MM.1S (cell line): ENCODE measurements around the gene DCAF15.

Source experiments
- DNase-seq: peaks from one replicate; pipeline ENCODE4 v3.0.0-alpha.2; 2015
- H2AFZ ChIP-seq: fragments of 300-600 bp; sonication (generic); 2 replicates; pipeline ENCODE4 v1.6.0; 2016; ENCODE audit warnings: antibody characterized with exemption, low read length
- H3F3A ChIP-seq: fragments of 300-600 bp; sonication (generic); 2 replicates; pipeline ENCODE4 v1.6.1; 2016; ENCODE audit warnings: mild to moderate bottlenecking, antibody characterized with exemption, low read length, moderate library complexity, mixed read lengths; ENCODE audit not compliant: insufficient read depth
- H3K27ac ChIP-seq: fragments of 300-600 bp; sonication (generic); 2 replicates; pipeline ENCODE4 v1.5.1; 2016; ENCODE audit warnings: mild to moderate bottlenecking, low read length
- H3K27me3 ChIP-seq: fragments of 300-600 bp; sonication (generic); replicated peaks from 2 replicates; pipeline ENCODE4 v1.6.0; 2016; ENCODE audit warnings: low read length; ENCODE audit not compliant: insufficient read depth
- H3K36me3 ChIP-seq: fragments of 300-600 bp; sonication (generic); replicated peaks from 2 replicates; pipeline ENCODE4 v1.6.1; 2016; ENCODE audit warnings: mild to moderate bottlenecking, low read length, mixed read lengths; ENCODE audit not compliant: insufficient read depth
- H3K4me1 ChIP-seq: fragments of 300-600 bp; sonication (generic); 2 replicates; pipeline ENCODE4 v1.6.1; 2016; ENCODE audit warnings: low read length, mixed read lengths
- H3K4me2 ChIP-seq: fragments of 300-600 bp; sonication (generic); 2 replicates; pipeline ENCODE4 v1.6.0; 2016; ENCODE audit warnings: low read depth, low read length
- H3K4me3 ChIP-seq: fragments of 300-600 bp; sonication (generic); 2 replicates; pipeline ENCODE4 v1.5.1; 2016; ENCODE audit warnings: low read length, mixed read lengths
- H3K79me2 ChIP-seq: fragments of 300-600 bp; sonication (generic); 2 replicates; pipeline ENCODE4 v1.6.1; 2016; ENCODE audit warnings: mixed run types, low read length, mixed read lengths
- H3K9ac ChIP-seq: fragments of 300-600 bp; sonication (generic); 2 replicates; pipeline ENCODE4 v1.6.1; 2016; ENCODE audit warnings: low read length, mixed read lengths
- H3K9me2 ChIP-seq: fragments of 300-600 bp; sonication (generic); replicated peaks from 2 replicates; pipeline ENCODE4 v1.6.1; 2016; ENCODE audit warnings: mild to moderate bottlenecking, low read length, mixed read lengths; ENCODE audit not compliant: insufficient read depth
- H3K9me3 ChIP-seq: fragments of 300-600 bp; sonication (generic); replicated peaks from 2 replicates; pipeline ENCODE4 v1.6.1; 2016; ENCODE audit warnings: mild to moderate bottlenecking, low read length, mixed read lengths; ENCODE audit not compliant: insufficient read depth
- H4K20me1 ChIP-seq: fragments of 300-600 bp; sonication (generic); 2 replicates; pipeline ENCODE4 v1.6.1; 2016; ENCODE audit warnings: mild to moderate bottlenecking, low read length, moderate library complexity, mixed read lengths; ENCODE audit not compliant: insufficient read depth
- EZH2 ChIP-seq: fragments of 300-600 bp; sonication (generic); optimal IDR thresholded peaks from 2 replicates; pipeline ENCODE3; 2017; ENCODE audit warnings: low read depth, mild to moderate bottlenecking, antibody characterized with exemption, low read length, mixed read lengths
- EZH2phosphoT487 ChIP-seq: fragments of 300-600 bp; sonication (generic); IDR thresholded peaks from 2 replicates; pipeline ENCODE4 v1.6.1; 2018; ENCODE audit warnings: antibody characterized with exemption, low read length
- TF ChIP-seq, protein P1 (sequence below): fragments of 300-600 bp; sonication (generic); IDR thresholded peaks from 2 replicates; pipeline ENCODE4 v1.5.1; 2016; ENCODE audit warnings: antibody characterized with exemption, low read length, mixed read lengths

DCAF15 gene

DNA sequence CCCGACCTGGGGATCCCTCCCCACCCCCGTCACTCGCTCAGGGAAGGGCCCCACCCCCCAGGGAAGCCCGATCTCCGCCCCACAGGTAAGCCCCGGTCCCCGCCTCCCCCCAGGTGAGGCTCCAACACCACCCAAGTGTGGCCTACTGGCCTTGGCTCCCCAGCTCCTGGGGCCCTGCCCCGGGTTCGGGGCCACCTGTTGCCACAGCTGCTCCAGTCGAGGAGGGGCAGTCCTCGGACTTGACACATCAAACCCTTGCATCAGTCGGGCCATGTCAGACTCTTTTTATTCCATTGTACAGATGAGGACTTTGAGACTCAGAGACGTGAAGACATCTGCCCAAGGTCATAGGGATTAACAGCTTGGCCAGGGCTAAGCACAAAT, 45.8 kb upstream of the DCAF15 start:
- H3K79me2 ChIP-seq = peaks cover 8% of the 10 kb centered on the region; the same call in 1 of the 2 replicates
- peak overlapping the region; percentile 92 for H3K4me2 ChIP-seq
- peak; percentile 33 for DNase-seq
- H2AFZ ChIP-seq = peak overlapping the region; percentile 60
- H3K27me3 ChIP-seq = no peaks in the 10 kb centered on the region
- peak overlapping the region; percentile 78 for H3K9ac ChIP-seq
- peak overlapping the region; percentile 86 for H3K4me3 ChIP-seq
- H4K20me1 ChIP-seq = no peaks in the 10 kb centered on the region
- H3K9me2 ChIP-seq = no peaks in the 10 kb centered on the region
- TF ChIP-seq, protein P1, sequence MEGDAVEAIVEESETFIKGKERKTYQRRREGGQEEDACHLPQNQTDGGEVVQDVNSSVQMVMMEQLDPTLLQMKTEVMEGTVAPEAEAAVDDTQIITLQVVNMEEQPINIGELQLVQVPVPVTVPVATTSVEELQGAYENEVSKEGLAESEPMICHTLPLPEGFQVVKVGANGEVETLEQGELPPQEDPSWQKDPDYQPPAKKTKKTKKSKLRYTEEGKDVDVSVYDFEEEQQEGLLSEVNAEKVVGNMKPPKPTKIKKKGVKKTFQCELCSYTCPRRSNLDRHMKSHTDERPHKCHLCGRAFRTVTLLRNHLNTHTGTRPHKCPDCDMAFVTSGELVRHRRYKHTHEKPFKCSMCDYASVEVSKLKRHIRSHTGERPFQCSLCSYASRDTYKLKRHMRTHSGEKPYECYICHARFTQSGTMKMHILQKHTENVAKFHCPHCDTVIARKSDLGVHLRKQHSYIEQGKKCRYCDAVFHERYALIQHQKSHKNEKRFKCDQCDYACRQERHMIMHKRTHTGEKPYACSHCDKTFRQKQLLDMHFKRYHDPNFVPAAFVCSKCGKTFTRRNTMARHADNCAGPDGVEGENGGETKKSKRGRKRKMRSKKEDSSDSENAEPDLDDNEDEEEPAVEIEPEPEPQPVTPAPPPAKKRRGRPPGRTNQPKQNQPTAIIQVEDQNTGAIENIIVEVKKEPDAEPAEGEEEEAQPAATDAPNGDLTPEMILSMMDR = no peak
- TF ChIP-seq EZH2phosphoT487 = no peak
- no peak for TF ChIP-seq EZH2
- no peaks in the 10 kb centered on the region for H3K9me3 ChIP-seq
- no peaks in the 10 kb centered on the region for H3K36me3 ChIP-seq
- peaks cover 4% of the 10 kb centered on the region; the same call in 1 of the 2 replicates for H3K4me1 ChIP-seq
- peak overlapping the region; percentile 30; the same call in 1 of the 2 replicates for H3K27ac ChIP-seq
- 0 out of 2 replicates have a peak, but pooled peaks cover 3% of the 10 kb centered on the region for H3F3A ChIP-seq

GRCh38 chr19:13906910-13907309, 45.4 kb upstream of the DCAF15 start:
- no peak for DNase-seq
- Histone ChIP-seq H3K4me3 (peak overlapping the region; percentile 86), H3K9ac (peak overlapping the region; percentile 78), H3K4me2 (peak overlapping the region; percentile 92), H3F3A (0 out of 2 replicates have a peak, but pooled peaks cover 3% of the 10 kb centered on the region), H3K27ac (no peak overlapping the region), H3K79me2 (peaks cover 8% of the 10 kb centered on the region; the same call in 1 of the 2 replicates), H2AFZ (peak overlapping the region; percentile 60), H3K27me3 (no peaks in the 10 kb centered on the region), H3K36me3 (no peaks in the 10 kb centered on the region), H3K4me1 (peaks cover 4% of the 10 kb centered on the region; the same call in 1 of the 2 replicates), H3K9me3 (no peaks in the 10 kb centered on the region), H4K20me1 (no peaks in the 10 kb centered on the region), H3K9me2 (no peaks in the 10 kb centered on the region)
- TF ChIP-seq EZH2phosphoT487 (no peak), EZH2 (no peak)
- TF ChIP-seq, protein P1 = no peak

- Histone ChIP-seq H3K79me2 (peaks cover 8% of the 10 kb centered on the region; the same call in 1 of the 2 replicates), H3K4me1 (peaks cover 4% of the 10 kb centered on the region; the same call in 1 of the 2 replicates), H3K9ac (no peak overlapping the region), H2AFZ (no peak overlapping the region), H3K4me2 (no peak overlapping the region), H3K9me2 (no peaks in the 10 kb centered on the region), H3K9me3 (no peaks in the 10 kb centered on the region), H3K4me3 (no peak overlapping the region), H4K20me1 (no peaks in the 10 kb centered on the region), H3K27ac (no peak overlapping the region), H3F3A (0 out of 2 replicates have a peak, but pooled peaks cover 3% of the 10 kb centered on the region), H3K27me3 (no peaks in the 10 kb centered on the region), H3K36me3 (no peaks in the 10 kb centered on the region)
- no peak for DNase-seq
- TF ChIP-seq, protein P1 = no peak
- no peak for TF ChIP-seq EZH2phosphoT487
- TF ChIP-seq EZH2 = no peak
These were observed 43.6 kb upstream of the DCAF15 start for GRCh38 chr19:13908674-13909073.
